Neural crest cell (in vitro differentiated cells): ENCODE measurements around the gene GDF2. TPM values are rescaled to one million over a fixed set of nuclear protein-coding genes. Genes with fewer than 3 reads are reported as not detected.
A peak's percentile ranks its signal among the peaks of the same experiment; 100 is the strongest.

Source experiments
- DNase-seq: peaks from one replicate; pipeline ENCODE4 v3.0.0; 2021; ENCODE audit warnings: low read depth, mixed read lengths, low spot score
- H3K27ac Mint-ChIP-seq: one replicate; pipeline ENCODE4 v1.8.0; 2021; ENCODE audit warnings: mild to moderate bottlenecking, mixed read lengths; ENCODE audit not compliant: unreplicated experiment
- H3K27me3 Mint-ChIP-seq: 2 replicates; pipeline ENCODE4 v1.8.0; 2021; ENCODE audit warnings: low read depth, mild to moderate bottlenecking, mixed read lengths
- H3K36me3 Mint-ChIP-seq: 2 replicates; pipeline ENCODE4 v1.8.0; 2021; ENCODE audit warnings: low read depth, mild to moderate bottlenecking, mixed read lengths
- H3K4me1 Mint-ChIP-seq: 2 replicates; pipeline ENCODE4 v1.8.0; 2021; ENCODE audit warnings: mixed read lengths
- H3K4me3 Mint-ChIP-seq: one replicate; pipeline ENCODE4 v1.8.0; 2021; ENCODE audit warnings: mild to moderate bottlenecking, mixed read lengths
- H3K9me3 Mint-ChIP-seq: 2 replicates; pipeline ENCODE4 v1.8.0; 2021; ENCODE audit warnings: mixed read lengths
- total RNA-seq: library from RNA; stranded (reverse); gene quantifications from 2 replicates; pipeline ENCODE4 v1.2.1, GENCODE V29; 2021
- TF ChIP-seq, protein P1 (sequence below): fragments of 200-600 bp; sonication (generic); conservative IDR thresholded peaks from 2 replicates; pipeline ENCODE4 v1.5.0; 2021; ENCODE audit warnings: antibody characterized with exemption, mild to moderate bottlenecking

Gene GDF2
- total RNA-seq, 1 donor from 2014 or later, result not detected

DNA sequence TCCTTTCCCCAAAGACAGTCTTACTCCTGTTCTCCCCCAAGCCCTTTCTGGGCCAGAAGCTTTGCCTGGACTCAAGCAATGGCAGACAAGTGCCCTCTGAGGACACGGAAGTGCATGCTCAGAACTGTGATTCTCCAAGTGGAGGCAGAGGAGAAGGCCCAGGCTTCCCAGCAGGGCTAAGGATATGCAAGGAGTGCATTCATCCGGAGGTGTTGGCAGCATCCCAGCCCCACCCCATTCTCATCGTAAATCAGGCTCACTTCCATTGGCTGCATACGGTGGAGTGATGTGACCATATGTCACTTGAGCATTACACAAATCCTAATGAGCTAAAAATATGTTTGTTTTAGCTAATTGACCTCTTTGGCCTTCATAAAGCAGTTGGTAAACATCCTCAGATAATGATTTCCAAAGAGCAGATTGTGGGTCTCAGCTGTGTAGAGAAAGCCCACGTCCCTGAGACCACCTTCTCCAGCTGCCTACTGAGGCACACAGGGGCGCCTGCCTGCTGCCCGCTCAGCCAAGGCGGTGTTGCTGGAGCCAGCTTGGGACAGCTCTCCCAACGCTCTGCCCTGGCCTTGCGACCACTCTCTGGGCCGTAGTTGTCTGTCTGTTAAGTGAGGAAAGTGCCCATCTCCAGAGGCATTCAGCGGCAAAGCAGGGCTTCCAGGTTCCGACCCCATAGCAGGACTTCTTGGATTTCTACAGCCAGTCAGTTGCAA, 24.5 kb downstream of the GDF2 start:
- H3K4me1 Mint-ChIP-seq, result no peaks in the 10 kb centered on the region
- DNase-seq, result no peak
- H3K4me3 Mint-ChIP-seq, result no peak overlapping the region
- no peaks in the 10 kb centered on the region for H3K9me3 Mint-ChIP-seq
- no peaks in the 10 kb centered on the region for H3K36me3 Mint-ChIP-seq
- TF ChIP-seq, protein P1, sequence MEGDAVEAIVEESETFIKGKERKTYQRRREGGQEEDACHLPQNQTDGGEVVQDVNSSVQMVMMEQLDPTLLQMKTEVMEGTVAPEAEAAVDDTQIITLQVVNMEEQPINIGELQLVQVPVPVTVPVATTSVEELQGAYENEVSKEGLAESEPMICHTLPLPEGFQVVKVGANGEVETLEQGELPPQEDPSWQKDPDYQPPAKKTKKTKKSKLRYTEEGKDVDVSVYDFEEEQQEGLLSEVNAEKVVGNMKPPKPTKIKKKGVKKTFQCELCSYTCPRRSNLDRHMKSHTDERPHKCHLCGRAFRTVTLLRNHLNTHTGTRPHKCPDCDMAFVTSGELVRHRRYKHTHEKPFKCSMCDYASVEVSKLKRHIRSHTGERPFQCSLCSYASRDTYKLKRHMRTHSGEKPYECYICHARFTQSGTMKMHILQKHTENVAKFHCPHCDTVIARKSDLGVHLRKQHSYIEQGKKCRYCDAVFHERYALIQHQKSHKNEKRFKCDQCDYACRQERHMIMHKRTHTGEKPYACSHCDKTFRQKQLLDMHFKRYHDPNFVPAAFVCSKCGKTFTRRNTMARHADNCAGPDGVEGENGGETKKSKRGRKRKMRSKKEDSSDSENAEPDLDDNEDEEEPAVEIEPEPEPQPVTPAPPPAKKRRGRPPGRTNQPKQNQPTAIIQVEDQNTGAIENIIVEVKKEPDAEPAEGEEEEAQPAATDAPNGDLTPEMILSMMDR, result no peak
- H3K27ac Mint-ChIP-seq, result no peak overlapping the region
- no peaks in the 10 kb centered on the region for H3K27me3 Mint-ChIP-seq

DNA sequence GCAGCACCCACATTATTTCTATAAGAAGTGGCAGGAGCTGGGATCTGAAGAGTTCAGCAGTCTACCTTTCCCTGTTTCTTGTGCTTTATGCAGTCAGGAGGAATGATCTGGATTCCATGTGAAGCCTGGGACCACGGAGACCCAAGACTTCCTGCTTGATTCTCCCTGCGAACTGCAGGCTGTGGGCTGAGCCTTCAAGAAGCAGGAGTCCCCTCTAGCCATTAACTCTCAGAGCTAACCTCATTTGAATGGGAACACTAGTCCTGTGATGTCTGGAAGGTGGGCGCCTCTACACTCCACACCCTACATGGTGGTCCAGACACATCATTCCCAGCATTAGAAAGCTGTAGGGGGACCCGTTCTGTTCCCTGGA, 25.0 kb downstream of the GDF2 start:
- Mint-ChIP-seq H3K9me3 (no peaks in the 10 kb centered on the region), H3K4me3 (no peak overlapping the region), H3K27ac (no peak overlapping the region), H3K27me3 (no peaks in the 10 kb centered on the region), H3K4me1 (no peaks in the 10 kb centered on the region), H3K36me3 (no peaks in the 10 kb centered on the region)
- TF ChIP-seq, protein P1, result no peak
- no peak for DNase-seq

DNA sequence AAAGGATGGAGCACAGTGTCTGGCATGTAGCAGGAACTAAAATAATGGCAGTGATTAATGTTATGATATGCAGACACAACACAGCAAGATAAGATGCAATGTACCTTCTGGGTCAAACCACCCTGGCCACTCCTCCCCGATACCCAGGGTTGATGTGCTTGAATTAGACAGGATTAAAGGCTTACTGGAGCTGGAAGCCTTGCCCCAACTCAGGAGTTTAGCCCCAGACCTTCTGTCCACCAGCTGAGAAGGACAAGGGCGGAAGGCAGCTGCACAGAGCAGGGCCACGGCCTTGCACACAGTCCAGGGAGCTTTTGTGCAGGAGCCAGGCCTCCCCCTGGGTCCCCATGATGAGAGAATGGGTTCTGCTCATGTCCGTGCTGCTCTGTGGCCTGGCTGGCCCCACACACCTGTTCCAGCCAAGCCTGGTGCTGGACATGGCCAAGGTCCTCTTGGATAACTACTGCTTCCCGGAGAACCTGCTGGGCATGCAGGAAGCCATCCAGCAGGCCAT, 25.9 kb downstream of the GDF2 start, which contains the start of gene RBP3:
Gene RBP3 (plus strand): TSS at position 226 of the 514 bp plus-strand sequence. CDS start 122 bp downstream, at position 348.
- Mint-ChIP-seq H3K27me3 (no peaks in the 10 kb centered on the region), H3K4me3 (no peak within 1 kb of the TSS), H3K27ac (peak within 1 kb of the TSS; percentile 24), H3K36me3 (no peaks in the 10 kb centered on the region), H3K9me3 (no peaks in the 10 kb centered on the region), H3K4me1 (no peaks in the 10 kb centered on the region)
- no peak for DNase-seq
- TF ChIP-seq, protein P1, result no peak

DNA sequence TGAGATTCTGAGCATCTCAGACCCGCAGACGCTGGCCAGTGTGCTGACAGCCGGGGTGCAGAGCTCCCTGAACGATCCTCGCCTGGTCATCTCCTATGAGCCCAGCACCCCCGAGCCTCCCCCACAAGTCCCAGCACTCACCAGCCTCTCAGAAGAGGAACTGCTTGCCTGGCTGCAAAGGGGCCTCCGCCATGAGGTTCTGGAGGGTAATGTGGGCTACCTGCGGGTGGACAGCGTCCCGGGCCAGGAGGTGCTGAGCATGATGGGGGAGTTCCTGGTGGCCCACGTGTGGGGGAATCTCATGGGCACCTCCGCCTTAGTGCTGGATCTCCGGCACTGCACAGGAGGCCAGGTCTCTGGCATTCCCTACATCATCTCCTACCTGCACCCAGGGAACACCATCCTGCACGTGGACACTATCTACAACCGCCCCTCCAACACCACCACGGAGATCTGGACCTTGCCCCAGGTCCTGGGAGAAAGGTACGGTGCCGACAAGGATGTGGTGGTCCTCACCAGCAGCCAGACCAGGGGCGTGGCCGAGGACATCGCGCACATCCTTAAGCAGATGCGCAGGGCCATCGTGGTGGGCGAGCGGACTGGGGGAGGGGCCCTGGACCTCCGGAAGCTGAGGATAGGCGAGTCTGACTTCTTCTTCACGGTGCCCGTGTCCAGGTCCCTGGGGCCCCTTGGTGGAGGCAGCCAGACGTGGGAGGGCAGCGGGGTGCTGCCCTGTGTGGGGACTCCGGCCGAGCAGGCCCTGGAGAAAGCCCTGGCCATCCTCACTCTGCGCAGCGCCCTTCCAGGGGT, 26.6 kb downstream of the GDF2 start:
- Mint-ChIP-seq H3K36me3 (no peaks in the 10 kb centered on the region), H3K9me3 (no peaks in the 10 kb centered on the region), H3K27ac (no peak overlapping the region), H3K4me1 (no peaks in the 10 kb centered on the region), H3K27me3 (no peaks in the 10 kb centered on the region), H3K4me3 (no peak overlapping the region)
- DNase-seq, result no peak
- TF ChIP-seq, protein P1, result no peak

DNA sequence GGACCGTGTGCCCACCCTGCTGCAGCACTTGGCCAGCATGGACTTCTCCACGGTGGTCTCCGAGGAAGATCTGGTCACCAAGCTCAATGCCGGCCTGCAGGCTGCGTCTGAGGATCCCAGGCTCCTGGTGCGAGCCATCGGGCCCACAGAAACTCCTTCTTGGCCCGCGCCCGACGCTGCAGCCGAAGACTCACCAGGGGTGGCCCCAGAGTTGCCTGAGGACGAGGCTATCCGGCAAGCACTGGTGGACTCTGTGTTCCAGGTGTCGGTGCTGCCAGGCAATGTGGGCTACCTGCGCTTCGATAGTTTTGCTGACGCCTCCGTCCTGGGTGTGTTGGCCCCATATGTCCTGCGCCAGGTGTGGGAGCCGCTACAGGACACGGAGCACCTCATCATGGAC, 27.3 kb downstream of the GDF2 start:
- Mint-ChIP-seq H3K36me3 (no peaks in the 10 kb centered on the region), H3K4me1 (no peaks in the 10 kb centered on the region), H3K9me3 (no peaks in the 10 kb centered on the region), H3K27me3 (no peaks in the 10 kb centered on the region), H3K27ac (peak overlapping the region; percentile 50), H3K4me3 (no peak overlapping the region)
- no peak for DNase-seq
- TF ChIP-seq, protein P1, result no peak
